Testis (tissue), 3 donors: Measurements from ENCODE around the gene C17orf67. TPM values are rescaled to one million over a fixed set of nuclear protein-coding genes. Genes with fewer than 3 reads are reported as not detected.

Experiments used
- DNase-seq: peaks from one replicate; pipeline ENCODE4 v3.0.0-alpha.2; 2019
- H3K27ac ChIP-seq, 2 donors: fragments of 200-600 bp; sonication (generic); one replicate each; pipeline ENCODE4 v1.5.1; 2019
- H3K27me3 ChIP-seq: fragments of 200-600 bp; sonication (generic); one replicate; pipeline ENCODE4 v1.5.1; 2019
- H3K36me3 ChIP-seq: fragments of 200-600 bp; sonication (generic); one replicate; pipeline ENCODE4 v1.5.1; 2017; ENCODE audit warnings: low read depth; ENCODE audit errors: missing control alignments
- H3K4me1 ChIP-seq: fragments of 200-600 bp; sonication (generic); one replicate; pipeline ENCODE4 v1.5.1; 2019
- H3K4me3 ChIP-seq, 2 donors: fragments of 200-600 bp; sonication (generic); one replicate each; pipeline ENCODE4 v1.5.1; 2017 to 2019
- H3K9me3 ChIP-seq: fragments of 200-600 bp; sonication (generic); one replicate; pipeline ENCODE4 v1.5.1; 2017
- CTCF ChIP-seq, 3 experiments: fragments of 450-650 bp in 2 of 3; fragments of 200-600 bp in 1 of 3; sonication (generic) in 1 of 3; IDR thresholded peaks; one replicate each; pipeline ENCODE4 v1.5.1; 2016 to 2019; ENCODE audit warnings: antibody characterized with exemption in 3 of 3, mild to moderate bottlenecking in 2 of 3, moderate library complexity in 1 of 3
- POLR2A ChIP-seq: fragments of 450-650 bp; IDR thresholded peaks from one replicate; pipeline ENCODE4 v1.6.1; 2017; ENCODE audit warnings: antibody characterized with exemption, mild to moderate bottlenecking, moderate library complexity
- WGBS, 2 donors: methylation state at CpG; one replicate each; pipeline ENCODE4 v1.1.5; 2018; 5-methylcytosine and 5-hydroxymethylcytosine counted together
- intact Hi-C: fragments of 100-400 bp; cut with DNase I; formaldehyde crosslinking; loops from one replicate; pipeline ENCODE4 v1.15.1; 2023; ENCODE audit warnings: low total_unique reads
- polyA plus RNA-seq: library from polyadenylated mRNA; stranded (reverse); fragments of 350-450 nt; fragmentation: Illumina TruSeq; extraction: RNeasy Lipid Tissue Mini Kit (QIAGEN cat#74804); gene quantifications from one replicate; pipeline ENCODE4 v1.2.3, GENCODE V29; 2014; ENCODE audit warnings: low read depth, low replicate concordance; ENCODE audit not compliant: insufficient read depth
- total RNA-seq, 2 donors: library from RNA; depleted of rRNA; stranded (reverse); fragments of >200 nt; gene quantifications; one replicate each; pipeline ENCODE4 v1.2.3, GENCODE V29; 2016

The C17orf67 gene
- total and polyA plus RNA-seq, 3 donors from 2014 or later = 2.9 to 5.3 (median 3.7) TPM

- no peak for TF ChIP-seq CTCF (IDR thresholded peaks at IDR 0.05)
- no peak for TF ChIP-seq POLR2A
- no peak for DNase-seq
- intact Hi-C loops = no loop called here
- Histone ChIP-seq H3K36me3 (no peaks in the 10 kb centered on the region), H3K9me3 (no peaks in the 10 kb centered on the region), H3K4me1 (no peaks in the 10 kb centered on the region), H3K27ac (no peak overlapping the region), H3K4me3 (no peak overlapping the region), H3K27me3 (no peaks in the 10 kb centered on the region)
- WGBS, 2 donors = 91 to 100% methylated on average over 1 of the region's 1 CpG
Observed at GRCh38 chr17:56824503-56824902, 9.2 kb downstream of the C17orf67 start.

GRCh38 chr17:56823848-56824247 is 9.9 kb downstream of the C17orf67 start:
- no peak for DNase-seq
- no peaks in the 10 kb centered on the region for H3K9me3 ChIP-seq
- no peaks in the 10 kb centered on the region for H3K36me3 ChIP-seq
- H3K27me3 ChIP-seq = no peaks in the 10 kb centered on the region
- no peak overlapping the region for H3K4me3 ChIP-seq
- intact Hi-C loops = no loop called here
- no peak overlapping the region for H3K27ac ChIP-seq
- WGBS, 2 donors = 72 to 75% methylated on average over 2 of the region's 2 CpGs
- TF ChIP-seq POLR2A (no peak), CTCF (IDR thresholded peaks at IDR 0.05) (no peak)
- no peaks in the 10 kb centered on the region for H3K4me1 ChIP-seq

DNA sequence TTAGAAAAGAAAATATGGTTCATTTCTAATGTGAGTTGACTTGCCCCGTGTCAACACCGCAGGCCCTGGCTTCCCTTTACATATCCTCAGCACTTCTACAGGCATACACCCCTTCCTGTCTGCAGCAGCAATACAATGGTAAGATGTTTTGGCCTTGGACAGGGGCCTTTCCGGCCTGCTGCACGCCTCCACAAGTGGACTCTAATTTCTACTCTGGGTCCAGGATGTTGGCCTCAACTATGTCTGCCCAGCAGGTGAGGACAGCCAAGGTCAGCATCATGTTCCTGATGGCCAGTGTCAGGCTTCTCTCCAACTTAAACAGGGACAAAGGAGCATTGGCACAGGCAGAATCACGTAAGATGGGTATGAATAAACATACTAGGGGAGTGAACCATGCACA is 11.0 kb downstream of the C17orf67 start:
- no peak for DNase-seq
- intact Hi-C loops = no loop called here
- TF ChIP-seq CTCF (IDR thresholded peaks at IDR 0.05) (no peak), POLR2A (no peak)
- Histone ChIP-seq H3K36me3 (no peaks in the 10 kb centered on the region), H3K4me1 (no peaks in the 10 kb centered on the region), H3K27me3 (no peaks in the 10 kb centered on the region), H3K27ac (no peak overlapping the region), H3K4me3 (no peak overlapping the region), H3K9me3 (no peaks in the 10 kb centered on the region)
- 61 to 78% methylated on average over 5 of the region's 5 CpGs for WGBS, 2 donors

GRCh38 chr17:56821847-56822534 is 11.7 kb downstream of the C17orf67 start:
- Histone ChIP-seq H3K4me1 (no peaks in the 10 kb centered on the region), H3K9me3 (no peaks in the 10 kb centered on the region), H3K27ac (no peak overlapping the region), H3K36me3 (no peaks in the 10 kb centered on the region), H3K4me3 (no peak overlapping the region), H3K27me3 (no peaks in the 10 kb centered on the region)
- TF ChIP-seq POLR2A = no peak
- no peak for TF ChIP-seq CTCF (IDR thresholded peaks at IDR 0.05)
- no peak for DNase-seq
- intact Hi-C loops = no loop called here
- WGBS, 2 donors = 85 to 95% methylated on average over 3 of the region's 3 CpGs

GRCh38 chr17:56820207-56820606 is 13.5 kb downstream of the C17orf67 start:
- 82 to 86% methylated on average over 10 of the region's 10 CpGs for WGBS, 2 donors
- intact Hi-C loops = no loop called here
- TF ChIP-seq CTCF (IDR thresholded peaks at IDR 0.05) (no peak), POLR2A (no peak)

More at GRCh38 chr17:56820207-56820606, 13.5 kb downstream of the C17orf67 start:
- no peaks in the 10 kb centered on the region for H3K4me1 ChIP-seq
- H3K27me3 ChIP-seq = no peaks in the 10 kb centered on the region
- H3K9me3 ChIP-seq = no peaks in the 10 kb centered on the region
- no peak overlapping the region for H3K27ac ChIP-seq
- no peak for DNase-seq
- H3K4me3 ChIP-seq = no peak overlapping the region
- H3K36me3 ChIP-seq = no peaks in the 10 kb centered on the region
